ENCODE measurements around the gene TMED3.
"Not testable (repeated sequence)": the region's sequence is repeated elsewhere in the genome, so short reads cannot be mapped to it uniquely, and the experiment has no call there.

The TMED3 gene

DNA sequence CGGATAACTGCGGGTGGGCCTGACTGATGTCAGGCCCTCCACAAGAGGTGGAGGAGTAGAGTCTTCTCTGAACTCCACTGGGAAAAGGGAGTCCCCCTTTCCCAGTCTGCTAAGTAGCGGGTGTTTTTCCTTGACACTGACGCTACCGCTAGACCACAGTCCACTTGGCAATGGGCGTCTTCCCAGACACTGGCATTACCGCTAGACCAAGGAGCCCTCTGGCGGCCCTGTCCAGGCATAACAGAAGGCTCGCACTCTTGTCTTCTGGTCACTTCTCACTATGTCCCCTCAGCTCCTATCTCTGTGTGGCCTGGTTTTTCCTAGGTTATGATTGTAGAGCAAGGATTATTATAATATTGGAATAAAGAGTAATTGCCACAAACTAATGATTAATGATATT lies 9.1 kb downstream of the TMED3 start:
- not testable (repeated sequence) for DNase-seq

DNA sequence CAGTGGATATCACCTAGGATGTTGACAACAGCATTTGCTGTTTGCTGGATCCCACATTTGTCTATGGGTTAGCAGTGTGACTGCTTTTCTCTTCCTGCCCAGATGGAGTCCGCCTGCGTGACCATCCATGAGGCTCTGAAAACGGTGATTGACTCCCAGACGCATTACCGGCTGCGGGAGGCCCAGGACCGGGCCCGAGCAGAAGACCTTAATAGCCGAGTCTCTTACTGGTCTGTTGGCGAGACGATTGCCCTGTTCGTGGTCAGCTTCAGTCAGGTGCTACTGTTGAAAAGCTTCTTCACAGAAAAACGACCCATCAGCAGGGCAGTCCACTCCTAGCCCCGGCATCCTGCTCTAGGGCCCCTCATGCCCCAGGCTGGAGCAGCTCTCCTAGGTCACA lies 11.0 kb downstream of the TMED3 start:
- DNase-seq = no peak

DNA sequence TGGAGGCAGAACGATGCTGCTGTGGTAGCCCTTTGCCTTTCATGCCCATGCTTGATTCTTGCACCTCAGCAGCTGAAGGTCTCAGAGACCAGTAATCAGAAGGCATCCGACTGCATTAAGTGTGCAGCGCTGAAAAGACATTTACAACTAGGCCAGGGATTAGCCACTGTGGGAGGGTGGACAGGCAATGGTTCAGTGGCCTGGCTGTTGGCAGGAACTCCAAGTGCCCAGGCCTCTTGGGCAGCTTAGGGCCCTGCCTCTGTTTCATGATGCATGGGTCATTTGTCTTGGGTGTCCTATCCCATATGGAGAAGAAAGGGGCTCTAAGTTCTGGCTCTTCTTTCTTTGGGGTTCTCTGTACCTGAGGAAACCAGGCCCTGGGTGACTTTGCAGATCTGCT lies 11.4 kb downstream of the TMED3 start:
- no peak for DNase-seq

DNA sequence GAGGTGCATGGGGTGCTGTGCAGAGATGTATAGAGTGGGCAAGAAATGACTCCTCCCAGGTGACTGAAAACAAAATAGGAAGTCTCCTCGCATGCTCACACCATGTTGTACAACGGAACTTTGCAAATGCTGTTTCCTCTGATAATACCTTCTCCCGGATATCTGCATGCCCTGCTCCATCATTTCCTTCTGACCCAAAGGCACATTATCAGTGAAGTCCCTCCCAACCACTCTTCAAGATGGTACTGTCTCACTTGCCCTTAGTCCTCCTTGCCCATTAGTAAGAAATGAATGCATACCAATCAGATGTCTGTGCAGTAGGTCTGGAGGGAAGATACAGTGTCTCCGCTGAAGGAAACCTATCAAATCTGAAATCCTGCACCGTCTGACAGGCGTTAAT lies 12.0 kb downstream of the TMED3 start:
- DNase-seq = no peak

DNA sequence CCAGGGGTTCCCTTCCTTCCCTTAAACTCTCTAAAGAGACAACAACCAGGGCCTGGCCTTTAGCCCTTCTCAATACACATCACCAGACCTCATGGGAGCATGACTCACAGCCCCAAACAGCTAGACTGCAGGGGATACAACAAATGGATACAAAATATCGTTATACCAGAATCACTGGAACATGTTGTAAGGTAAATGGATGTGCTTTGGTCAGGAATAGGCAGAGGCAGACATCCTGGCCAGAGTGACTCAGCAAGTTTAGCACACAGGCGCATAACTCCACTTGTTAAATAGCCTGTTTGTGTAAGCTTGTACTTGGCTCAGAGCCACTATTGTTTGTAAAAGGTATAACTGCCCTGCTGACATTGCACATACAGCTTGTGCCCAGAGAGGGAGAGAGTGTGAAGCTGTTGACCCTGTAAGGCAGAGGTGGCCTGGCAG lies 18.3 kb downstream of the TMED3 start:
- no peak for DNase-seq

DNA sequence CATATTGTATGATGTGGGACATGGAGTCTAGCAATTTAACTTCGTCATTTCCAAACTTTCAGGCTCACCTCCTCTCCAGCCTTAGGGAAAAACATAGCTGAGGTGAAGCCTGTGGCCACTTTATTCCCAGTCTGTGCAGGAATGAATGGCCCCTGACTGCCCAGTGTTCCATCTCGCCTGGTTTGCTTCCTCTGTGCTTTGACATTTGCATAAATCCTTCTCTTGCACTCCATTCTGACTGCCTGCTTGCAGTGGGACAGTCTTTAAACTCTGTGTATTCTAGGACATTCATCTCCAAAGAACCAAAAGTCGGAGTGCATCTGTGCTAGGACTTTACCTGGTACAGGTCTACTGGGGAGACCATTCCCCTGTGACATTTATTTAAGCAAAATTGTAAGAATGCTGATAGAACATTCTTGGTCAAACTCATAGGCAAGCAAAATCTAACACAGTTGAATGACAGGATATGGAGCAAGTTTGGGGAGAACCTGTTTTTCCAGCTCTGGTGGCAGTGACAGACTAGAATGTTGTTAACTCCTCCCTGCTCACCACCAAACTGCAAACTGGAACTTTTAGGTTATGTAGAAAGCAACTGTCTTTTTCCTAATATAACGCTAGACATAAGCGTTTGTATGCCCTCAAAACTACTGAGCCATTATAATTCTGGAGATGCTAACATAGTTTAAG lies 22.1 kb downstream of the TMED3 start:
- no peak for DNase-seq

DNA sequence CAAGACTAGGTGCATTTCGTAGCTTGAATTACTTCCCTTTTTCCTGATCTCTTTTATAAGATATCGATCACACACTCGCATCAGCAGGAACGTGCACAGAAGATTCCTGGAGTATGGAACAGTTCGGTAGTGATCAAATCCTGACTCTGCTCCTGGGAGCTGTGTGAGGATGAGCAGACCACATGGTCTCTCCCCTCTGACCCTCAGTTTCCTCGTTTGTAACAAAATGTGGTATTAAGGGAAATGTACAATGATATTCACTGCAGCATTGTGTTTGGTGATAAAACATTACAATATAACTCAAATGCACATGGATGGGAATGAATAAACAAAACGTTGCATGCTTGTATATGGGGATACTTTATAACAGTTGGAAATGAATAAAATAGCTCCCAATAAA lies 26.7 kb downstream of the TMED3 start:
- no peak for DNase-seq

DNA sequence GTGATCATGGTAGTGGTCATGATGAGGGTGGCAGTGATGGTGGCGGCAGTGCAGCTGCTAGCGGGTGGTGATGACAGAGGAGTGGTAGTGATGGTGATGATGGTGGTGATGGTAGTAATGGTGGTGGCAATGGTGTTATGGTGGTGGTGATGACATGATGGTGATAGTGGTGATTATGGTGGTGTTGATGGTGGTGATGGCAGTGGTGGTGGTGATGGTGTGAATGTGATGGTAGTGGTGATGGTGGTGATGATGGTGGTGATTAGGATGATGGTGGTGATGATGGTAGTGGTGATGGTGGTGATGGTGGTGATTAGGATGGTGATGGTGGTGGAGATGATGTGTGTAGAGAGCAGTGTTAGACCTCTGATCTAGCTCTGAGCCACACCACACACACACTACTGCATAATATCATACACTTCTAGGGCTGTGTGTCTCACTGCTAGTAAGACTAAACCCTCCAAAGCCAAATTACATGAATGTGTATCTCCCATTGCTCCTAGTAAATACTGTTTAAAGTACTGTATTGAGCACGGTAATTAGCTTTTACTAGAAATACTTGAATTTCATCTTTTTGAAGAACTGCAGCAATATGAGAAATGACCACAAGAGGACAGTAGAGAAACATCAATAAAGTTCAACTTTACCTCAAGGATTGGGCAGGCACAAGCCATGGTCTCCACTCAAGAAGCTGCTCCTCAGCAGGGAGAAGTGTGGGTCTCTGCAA lies 28.8 kb downstream of the TMED3 start:
- DNase-seq = no peak

DNA sequence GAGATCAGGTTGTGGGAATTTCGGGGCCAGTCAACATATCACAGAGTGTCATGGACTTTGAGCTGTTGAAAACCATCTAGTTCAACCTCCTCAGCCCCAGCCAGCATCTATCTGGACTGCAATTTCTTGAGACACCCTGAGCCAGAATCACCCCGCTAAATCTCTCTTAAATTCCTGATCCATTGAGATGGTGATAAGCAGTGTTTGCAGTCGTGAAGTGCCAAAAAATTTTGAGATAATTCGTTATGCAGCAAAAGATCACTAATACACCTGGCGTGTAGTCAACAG lies 29.3 kb downstream of the TMED3 start:
- DNase-seq = no peak

DNA sequence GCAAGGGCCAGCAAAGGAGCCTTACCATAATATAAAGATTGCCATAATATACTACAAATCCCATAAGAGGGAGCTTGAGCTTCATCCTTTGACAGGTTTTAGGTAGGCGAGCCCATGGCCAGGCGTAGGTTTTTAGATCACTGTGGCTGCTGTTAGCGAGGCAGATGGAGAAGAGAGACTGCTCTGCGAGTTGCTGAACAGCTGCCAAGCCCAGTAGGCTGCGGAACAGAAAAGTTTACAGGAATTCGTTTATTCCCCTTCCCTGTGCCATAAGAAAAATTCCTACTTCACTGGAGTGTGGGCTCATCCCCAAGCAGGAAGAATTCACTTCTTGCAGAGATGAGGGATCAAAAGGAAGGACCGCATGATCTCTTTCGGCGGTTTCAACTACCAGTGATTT lies 30.5 kb downstream of the TMED3 start:
- no peak for DNase-seq

DNA sequence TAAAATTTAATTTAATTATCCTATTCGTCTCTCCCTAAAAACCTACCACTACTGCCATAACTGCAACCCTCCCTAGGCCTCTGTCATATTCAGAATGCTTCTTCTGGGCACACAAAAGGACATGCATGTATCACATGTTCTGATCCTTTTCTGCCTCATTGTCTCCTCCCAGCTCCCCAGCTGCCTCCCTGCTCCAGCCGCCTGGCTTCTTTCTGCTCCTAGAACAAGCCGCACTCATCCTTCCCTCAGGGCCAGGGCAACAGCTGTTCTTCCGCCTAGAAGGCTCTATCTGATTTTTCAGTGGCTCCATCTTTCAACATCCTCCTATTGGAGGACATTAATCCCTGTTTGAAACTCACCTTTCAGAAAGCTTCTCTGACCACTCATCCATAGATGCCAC lies 38.6 kb downstream of the TMED3 start:
- DNase-seq = no peak

DNA sequence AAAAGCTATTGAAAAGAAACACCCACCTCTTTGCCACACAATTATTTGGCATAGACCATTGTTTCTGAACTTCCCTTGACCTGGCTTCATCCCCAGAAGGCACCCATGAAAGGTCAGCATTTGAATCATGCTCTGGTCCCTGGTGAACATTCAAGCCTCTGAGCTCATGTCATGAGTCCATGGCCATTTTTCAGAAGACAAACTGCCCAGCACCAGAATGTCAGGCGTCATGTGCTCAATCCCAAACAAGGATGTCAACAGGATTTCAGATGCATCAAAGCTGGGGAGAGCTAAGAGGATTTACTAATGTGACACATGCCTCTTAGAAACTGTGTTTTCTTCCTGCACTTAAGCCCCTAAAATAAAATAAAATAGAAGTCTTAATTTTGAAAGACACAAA lies 41.3 kb downstream of the TMED3 start:
- DNase-seq = no peak

DNA sequence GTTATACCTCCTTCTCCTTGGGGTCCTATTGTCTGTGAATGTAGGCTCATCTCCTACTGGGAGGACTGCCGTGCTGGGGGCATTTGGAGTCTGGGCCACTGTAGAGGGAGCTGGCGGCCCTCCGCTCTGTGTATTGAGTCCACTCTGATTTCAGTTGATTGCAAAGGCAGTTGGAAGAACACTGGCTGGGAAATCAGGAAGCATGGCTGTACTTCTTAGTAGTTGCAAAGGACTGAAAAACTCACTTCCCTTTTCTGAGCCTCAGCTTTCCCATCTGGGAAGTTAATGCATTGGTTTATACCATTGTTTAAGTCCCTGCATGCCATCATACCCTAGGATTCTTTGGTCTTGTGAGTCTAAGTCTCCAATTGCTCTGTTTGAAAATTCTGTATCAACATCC lies 46.7 kb downstream of the TMED3 start:
- DNase-seq = no peak

DNA sequence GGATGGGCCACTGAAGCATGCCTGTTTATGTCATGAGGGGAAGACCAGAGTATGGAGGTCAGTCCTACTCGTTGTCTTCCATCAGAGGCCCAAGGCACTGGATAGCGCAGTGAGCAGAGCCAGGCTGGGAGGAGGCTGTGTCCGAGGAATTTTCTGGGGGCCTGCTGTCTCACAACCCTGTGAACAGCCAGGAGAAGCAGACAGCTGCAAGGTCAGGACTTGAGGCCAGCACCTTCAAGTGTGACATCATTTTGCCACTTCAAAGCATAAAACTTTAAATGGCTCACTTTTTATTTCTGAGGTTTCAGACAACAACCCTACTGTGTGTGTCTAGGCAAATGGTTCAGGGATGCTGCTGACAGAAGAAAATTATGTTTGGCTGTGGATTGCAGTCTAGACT lies 47.2 kb downstream of the TMED3 start:
- DNase-seq = no peak

DNA sequence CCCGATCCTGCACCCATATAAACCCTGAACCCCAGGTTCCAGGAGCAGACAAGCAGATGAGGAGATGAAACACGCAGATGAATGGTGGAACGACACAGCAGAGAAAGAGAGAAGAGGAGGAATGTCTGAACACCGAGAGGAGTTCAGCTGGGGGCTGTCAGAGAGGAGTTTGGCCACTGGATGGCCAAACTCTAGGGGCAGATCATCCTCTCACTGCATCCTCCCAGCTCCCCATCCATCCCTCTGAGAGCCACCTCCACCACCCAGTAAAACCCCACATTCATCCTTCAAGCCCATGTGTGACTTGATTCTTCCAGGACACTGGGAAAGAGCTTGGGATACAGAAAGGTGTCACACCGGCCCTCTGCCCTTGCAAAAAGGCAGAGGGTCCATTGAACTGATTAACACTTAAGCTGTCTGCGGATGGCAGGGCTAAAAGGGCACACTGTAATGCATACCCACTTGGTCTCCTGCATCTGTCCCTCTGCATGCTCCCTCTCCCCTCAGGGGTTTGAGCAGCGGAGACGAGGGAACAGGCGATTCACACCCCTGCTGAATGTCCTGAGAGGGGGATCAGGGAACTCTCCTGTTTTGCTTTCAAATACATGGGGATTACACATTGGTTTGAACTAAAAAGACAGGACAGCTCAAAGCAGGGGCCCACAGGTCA lies 53.8 kb downstream of the TMED3 start:
- DNase-seq = no peak

DNA sequence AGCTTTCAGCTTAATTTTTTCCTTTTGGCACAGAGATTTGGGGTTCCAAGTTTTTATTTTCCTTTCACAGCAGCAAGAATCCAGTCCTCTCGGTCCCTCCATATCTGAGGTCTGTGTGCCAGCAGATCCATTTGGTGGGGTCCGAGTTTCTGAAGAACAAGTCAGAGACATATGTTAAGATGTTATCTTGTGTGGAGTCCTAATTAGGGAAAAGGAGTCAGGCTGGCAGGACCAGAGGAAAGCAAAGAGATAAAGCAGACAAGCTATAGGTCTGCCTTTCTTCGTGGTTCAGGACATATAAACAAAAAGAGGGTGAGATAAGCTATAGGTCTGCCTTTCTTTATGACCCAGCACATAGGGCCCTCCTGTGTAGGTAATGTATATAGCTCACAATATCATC lies 54.9 kb downstream of the TMED3 start:
- no peak for DNase-seq

DNA sequence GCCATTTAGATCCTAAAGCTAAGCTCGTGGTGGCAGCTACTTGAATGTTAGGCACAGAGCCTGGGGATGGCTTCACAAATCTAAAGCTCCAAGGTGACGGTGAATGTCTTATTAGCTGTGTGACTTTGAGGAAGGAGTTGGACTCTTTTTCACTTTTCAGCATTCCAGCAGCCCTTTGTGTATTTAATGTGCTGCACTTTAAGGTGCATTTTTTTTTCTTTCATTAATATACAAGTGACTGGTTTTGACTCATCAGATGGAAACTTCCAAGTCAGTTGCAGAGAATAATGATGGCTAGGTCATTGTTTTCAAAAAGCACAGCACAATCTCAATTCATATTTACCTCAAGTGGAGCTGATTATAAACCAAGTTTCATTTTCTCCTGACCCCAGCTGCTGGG lies 55.8 kb downstream of the TMED3 start:
- DNase-seq = no peak

DNA sequence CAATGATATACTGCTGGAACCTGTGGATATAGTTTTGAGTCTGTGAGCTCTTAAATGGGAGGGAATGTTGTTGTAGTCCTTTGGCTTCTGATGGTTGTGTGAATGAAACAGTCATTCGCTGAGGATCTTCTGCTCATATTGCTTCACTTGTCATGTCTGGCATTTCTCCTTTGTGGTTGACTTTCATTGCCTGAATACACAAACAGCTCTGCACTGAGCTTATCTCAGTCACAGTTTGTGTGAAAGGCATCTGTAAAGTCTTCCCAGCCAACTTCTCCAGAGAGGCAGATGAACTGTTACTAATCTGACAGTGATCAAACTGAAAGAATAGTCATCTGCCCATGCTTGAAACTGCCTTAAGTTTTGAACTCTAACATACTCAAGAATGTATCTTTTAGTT lies 59.8 kb downstream of the TMED3 start:
- DNase-seq = no peak

DNA sequence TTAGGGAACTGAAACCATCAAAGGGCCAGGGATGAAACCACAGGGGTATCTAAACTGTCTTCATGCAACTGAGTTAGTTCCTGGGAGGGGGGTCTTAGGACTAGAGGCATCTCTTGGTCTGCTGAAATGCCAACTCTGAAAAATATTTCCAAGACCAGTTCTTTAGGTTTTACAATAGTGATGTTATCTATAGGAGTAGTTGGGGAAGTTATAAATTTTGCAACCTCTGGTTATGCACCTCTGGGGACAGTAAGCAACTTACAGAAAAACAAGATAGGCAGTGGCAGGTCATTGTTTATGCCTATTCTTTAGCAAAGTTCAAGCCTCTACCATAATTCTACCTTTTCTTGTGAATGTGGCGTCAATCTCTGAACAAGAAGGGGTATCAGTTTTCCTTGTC lies 60.7 kb downstream of the TMED3 start:
- DNase-seq = no peak

DNA sequence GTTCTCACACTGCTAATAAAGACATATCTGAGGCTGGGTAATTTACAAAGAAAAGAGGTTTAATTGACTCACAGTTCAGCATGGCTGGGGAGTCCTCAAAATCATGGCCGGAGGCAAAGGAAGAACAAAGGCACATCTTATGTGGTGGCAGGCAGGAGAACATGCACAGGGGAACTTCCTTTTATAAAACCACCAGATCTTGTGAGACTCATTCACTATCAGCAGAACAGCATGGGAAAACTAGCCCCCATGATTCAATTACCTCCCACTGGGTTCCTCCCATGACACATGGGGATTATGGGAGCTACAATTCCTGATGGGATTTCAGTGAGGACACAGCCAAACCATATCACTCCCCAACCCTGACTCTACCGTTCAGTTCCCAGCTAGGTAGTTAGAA lies 61.5 kb downstream of the TMED3 start:
- DNase-seq = no peak
